Common myeloid progenitor, CD34-positive (primary cell): ENCODE data around the gene LPAR5.
A peak's percentile ranks its signal among the peaks of the same experiment; 100 is the strongest.

Source experiments
- CTCF ChIA-PET: fragments of 350-600 bp; sonication (Branson Sonifier 250); formaldehyde crosslinking; loops from one replicate; lab custom pipeline; 2021; ENCODE audit warnings: antibody characterized with exemption; lab: Charles Lee
- POLR2A ChIA-PET: fragments of 350-600 bp; sonication (Branson Sonifier 250); formaldehyde crosslinking; loops from one replicate; lab custom pipeline; 2021; ENCODE audit warnings: antibody characterized with exemption; lab: Charles Lee
- DNase-seq, 3 donors: peaks; one replicate each; pipeline versions ENCODE4 v3.0.0 to v3.0.0-alpha.2; 2013
- H3K27ac ChIP-seq, 2 experiments: 1 replicate in 1 of 2; 2 replicates in 1 of 2; pipeline ENCODE4 v1.7.0; 2013; ENCODE audit warnings: inconsistent platforms in 2 of 2, low read length in 2 of 2, mild to moderate bottlenecking in 2 of 2, low read depth in 1 of 2, moderate library complexity in 1 of 2; ENCODE audit not compliant: severe bottlenecking in 2 of 2, insufficient read depth in 1 of 2, poor library complexity in 1 of 2
- H3K27me3 ChIP-seq, 5 experiments: replicated peaks in 2 of 5; 1 replicate in 3 of 5; 2 replicates in 2 of 5; pipeline versions ENCODE4 v1.6.1 to v1.7.0; 2013; ENCODE audit warnings: low read length in 4 of 5, mild to moderate bottlenecking in 2 of 5, moderate library complexity in 2 of 5, inconsistent platforms in 1 of 5; ENCODE audit not compliant: insufficient read depth in 5 of 5, control insufficient read depth in 4 of 5
- H3K36me3 ChIP-seq, 4 experiments: 1 replicate in 2 of 4; 2 replicates in 2 of 4; pipeline versions ENCODE4 v1.6.1 to v1.7.0; 2013; ENCODE audit warnings: low read length in 3 of 4, control low read depth in 1 of 4, mild to moderate bottlenecking in 1 of 4; ENCODE audit not compliant: control insufficient read depth in 4 of 4, insufficient read depth in 4 of 4
- H3K4me1 ChIP-seq, 4 experiments: 1 replicate in 3 of 4; 2 replicates in 1 of 4; pipeline versions ENCODE4 v1.6.1 to v1.7.1; 2013; ENCODE audit warnings: low read length in 3 of 4, mild to moderate bottlenecking in 3 of 4, control low read depth in 1 of 4, inconsistent platforms in 1 of 4, moderate library complexity in 1 of 4; ENCODE audit not compliant: control insufficient read depth in 4 of 4, insufficient read depth in 4 of 4; ENCODE audit errors: control extremely low read depth in 1 of 4
- H3K4me3 ChIP-seq, 7 experiments: 1 replicate in 4 of 7; 2 replicates in 3 of 7; pipeline versions ENCODE4 v1.5.1 to v1.7.0; 2013; ENCODE audit warnings: mild to moderate bottlenecking in 7 of 7, low read length in 6 of 7, moderate library complexity in 6 of 7, inconsistent platforms in 2 of 7, low read depth in 2 of 7, control low read depth in 1 of 7; ENCODE audit not compliant: insufficient read depth in 4 of 7, control insufficient read depth in 1 of 7; ENCODE audit errors: extremely low read depth in 1 of 7
- H3K9me3 ChIP-seq, 5 experiments: 1 replicate in 4 of 5; 2 replicates in 1 of 5; pipeline versions ENCODE4 v1.6.1 to v1.7.1; 2013; ENCODE audit warnings: low read length in 4 of 5, mild to moderate bottlenecking in 2 of 5, inconsistent platforms in 1 of 5, low read depth in 1 of 5, moderate library complexity in 1 of 5; ENCODE audit not compliant: control insufficient read depth in 4 of 5, insufficient read depth in 2 of 5; ENCODE audit errors: control extremely low read depth in 1 of 5
- WGBS: methylation state at CpG from one replicate; pipeline ENCODE4 v1.1.5; 2013; ENCODE audit not compliant: insufficient coverage; 5-methylcytosine and 5-hydroxymethylcytosine counted together

Gene LPAR5

GRCh38 chr12:6618483-6619225, 17.1 kb downstream of the LPAR5 start:
- CTCF ChIA-PET = interaction anchor here (0.6 to 7.8 kb wide), 23 partner anchors 9 to 203 kb away, joined by 3 to 69 read pairs (median 3); partner anchors contain the start of genes ACRBP, CD4, GPR162 and LPAR5
- H3K27ac ChIP-seq = no peak overlapping the region

GRCh38 chr12:6615802-6616201, 20.0 kb downstream of the LPAR5 start:
- 25% methylated on average over 2 of the region's 3 CpGs for WGBS
- Histone ChIP-seq H3K9me3 (no peaks in the 10 kb centered on the region), H3K36me3 (no peaks in the 10 kb centered on the region), H3K4me3 (no peak overlapping the region), H3K27ac (peak overlapping the region in 1 of 2 experiments; percentile 12), H3K27me3 (no peaks in the 10 kb centered on the region), H3K4me1 (peaks cover 16 to 61% (median 53%) of the 10 kb centered on the region in 4 experiments)
- no peak for DNase-seq
- ChIA-PET POLR2A (interaction anchor here (1.1 kb wide), 1 partner anchor 53 kb away, joined by 4 read pairs; no protein-coding TSS in a partner anchor), CTCF (interaction anchor here (0.6 to 3.2 kb wide), 9 partner anchors 8 to 83 kb away, joined by 3 to 12 read pairs (median 5); no protein-coding TSS in a partner anchor)

More at GRCh38 chr12:6618483-6619225, 17.1 kb downstream of the LPAR5 start:
- Histone ChIP-seq H3K9me3 (no peaks in the 10 kb centered on the region), H3K4me3 (no peak overlapping the region), H3K4me1 (peaks cover 4 to 41% (median 38%) of the 10 kb centered on the region in 4 experiments), H3K36me3 (no peaks in the 10 kb centered on the region), H3K27me3 (no peaks in the 10 kb centered on the region)
- DNase-seq = no peak
- WGBS = 0% methylated on average over 1 of the region's 5 CpGs
- POLR2A ChIA-PET = interaction anchor here (0.7 kb wide), 1 partner anchor 25 kb away, joined by 3 read pairs; no protein-coding TSS in a partner anchor

- Histone ChIP-seq H3K27me3 (no peaks in the 10 kb centered on the region), H3K9me3 (no peaks in the 10 kb centered on the region), H3K4me1 (peaks cover 16 to 65% (median 49%) of the 10 kb centered on the region in 4 experiments), H3K36me3 (no peaks in the 10 kb centered on the region), H3K4me3 (no peak overlapping the region), H3K27ac (peak overlapping the region in 1 of 2 experiments; percentile 72)
- no peak for DNase-seq
- ChIA-PET POLR2A (interaction anchor here (1.6 to 3.3 kb wide), 2 partner anchors 46 to 74 kb away, joined by 3 to 14 read pairs; partner anchors contain the start of genes NOP2 and ZNF384), CTCF (interaction anchor here (0.6 to 3.2 kb wide), 13 partner anchors 10 to 81 kb away, joined by 3 to 12 read pairs (median 4); partner anchors contain the start of gene ZNF384)
- WGBS = 83% methylated on average over 7 of the region's 7 CpGs
These were observed 21.1 kb downstream of the LPAR5 start for GRCh38 chr12:6614513-6615172.

GRCh38 chr12:6613776-6614512, 21.8 kb downstream of the LPAR5 start:
- Histone ChIP-seq H3K4me3 (no peak overlapping the region), H3K36me3 (no peaks in the 10 kb centered on the region), H3K4me1 (peaks cover 16 to 65% (median 49%) of the 10 kb centered on the region in 4 experiments), H3K27ac (peak overlapping the region in 1 of 2 experiments; percentile 72), H3K27me3 (no peaks in the 10 kb centered on the region), H3K9me3 (no peaks in the 10 kb centered on the region)
- 16% methylated on average over 10 of the region's 21 CpGs for whole genome bisulfite sequencing
- ChIA-PET POLR2A (interaction anchor here (1.6 to 3.3 kb wide), 2 partner anchors 46 to 75 kb away, joined by 3 to 14 read pairs; partner anchors contain the start of genes NOP2 and ZNF384), CTCF (interaction anchor here (0.7 to 3.2 kb wide), 11 partner anchors 10 to 82 kb away, joined by 3 to 12 read pairs (median 5); partner anchors contain the start of gene ZNF384)
- peak; percentile 96 to 99 (median 98) for DNase-seq

- 0% methylated on average over 4 of the region's 17 CpGs for WGBS
- POLR2A ChIA-PET = interaction anchor here (0.6 to 3.3 kb wide), 4 partner anchors 8 to 118 kb away, joined by 3 to 14 read pairs (median 4); partner anchors contain the start of genes NOP2 and ZNF384
- Histone ChIP-seq H3K36me3 (no peaks in the 10 kb centered on the region), H3K9me3 (no peaks in the 10 kb centered on the region), H3K4me1 (peaks cover 16 to 65% (median 47%) of the 10 kb centered on the region in 4 experiments), H3K27me3 (no peaks in the 10 kb centered on the region), H3K4me3 (peak overlapping the region in 6 of 7 experiments; percentile 4 to 66 (median 48)), H3K27ac (peak overlapping the region in 1 of 2 experiments; percentile 78)
- DNase-seq = peak in 2 of 3 donors; percentile 49 to 64
- CTCF ChIA-PET = interaction anchor here (0.6 to 3.2 kb wide), 12 partner anchors 7 to 268 kb away, joined by 3 to 12 read pairs (median 3); partner anchors contain the start of gene ZNF384
These were observed 22.6 kb downstream of the LPAR5 start for GRCh38 chr12:6613015-6613775.
